ENCODE results near the gene ZFHX3.

The ZFHX3 gene

GRCh38 chr16:72946063-72946462 is 101.9 kb downstream of the ZFHX3 start:
- no peak for DNase-seq

GRCh38 chr16:72945611-72946010 is 102.3 kb downstream of the ZFHX3 start:
- DNase-seq, result no peak

- DNase-seq, result no peak
These were observed 103.0 kb downstream of the ZFHX3 start for GRCh38 chr16:72944757-72945485.

GRCh38 chr16:72942021-72942420 is 105.9 kb downstream of the ZFHX3 start:
- no peak for DNase-seq

- DNase-seq, result no peak
These were observed 107.0 kb downstream of the ZFHX3 start for GRCh38 chr16:72940886-72941285.

GRCh38 chr16:72939247-72939646 is 108.7 kb downstream of the ZFHX3 start:
- no peak for DNase-seq

- no peak for DNase-seq
These were observed 109.1 kb downstream of the ZFHX3 start for GRCh38 chr16:72938795-72939164.

GRCh38 chr16:72937916-72938794 is 109.8 kb downstream of the ZFHX3 start:
- DNase-seq, result no peak

- DNase-seq, result no peak
These were observed 110.6 kb downstream of the ZFHX3 start for GRCh38 chr16:72937360-72937759.

- DNase-seq, result no peak
These were observed 111.5 kb downstream of the ZFHX3 start for GRCh38 chr16:72936408-72936807.

- no peak for DNase-seq
These were observed 112.0 kb downstream of the ZFHX3 start for GRCh38 chr16:72935896-72936295.

GRCh38 chr16:72934636-72935403 is 113.1 kb downstream of the ZFHX3 start:
- DNase-seq, result no peak

GRCh38 chr16:72932677-72933335 is 115.1 kb downstream of the ZFHX3 start:
- DNase-seq, result no peak

- DNase-seq, result no peak
These were observed 115.9 kb downstream of the ZFHX3 start for GRCh38 chr16:72932050-72932449.

GRCh38 chr16:72930396-72930795 is 117.5 kb downstream of the ZFHX3 start:
- no peak for DNase-seq

GRCh38 chr16:72928090-72928981 is 119.6 kb downstream of the ZFHX3 start:
- DNase-seq, result no peak

- no peak for DNase-seq
These were observed 120.5 kb downstream of the ZFHX3 start for GRCh38 chr16:72927199-72928089.

GRCh38 chr16:72926177-72927070 is 121.5 kb downstream of the ZFHX3 start:
- DNase-seq, result no peak

- no peak for DNase-seq
These were observed 122.3 kb downstream of the ZFHX3 start for GRCh38 chr16:72925631-72925979.
